ENCODE measurements around the gene FHOD1.

The FHOD1 gene

GRCh38 chr16:67247192-67248072 is at the start of gene FHOD1:
FHOD1 (minus strand) TSS chr16:67247481; CDS start chr16:67247410, 71 bp downstream.
- TF ChIP-seq CTCF (IDR thresholded peaks at IDR 0.05; ENCODE audit: control insufficient read depth, extremely low read depth, insufficient read depth), result 0 out of 2 replicates have a peak, but pooled peaks have one; percentile 12
- peak within 1 kb of the TSS; percentile 80 for H3K4me3 ChIP-seq (ENCODE audit: low read depth, low read length)
- peak; percentile 83 for DNase-seq (ENCODE audit: low read depth)

DNA sequence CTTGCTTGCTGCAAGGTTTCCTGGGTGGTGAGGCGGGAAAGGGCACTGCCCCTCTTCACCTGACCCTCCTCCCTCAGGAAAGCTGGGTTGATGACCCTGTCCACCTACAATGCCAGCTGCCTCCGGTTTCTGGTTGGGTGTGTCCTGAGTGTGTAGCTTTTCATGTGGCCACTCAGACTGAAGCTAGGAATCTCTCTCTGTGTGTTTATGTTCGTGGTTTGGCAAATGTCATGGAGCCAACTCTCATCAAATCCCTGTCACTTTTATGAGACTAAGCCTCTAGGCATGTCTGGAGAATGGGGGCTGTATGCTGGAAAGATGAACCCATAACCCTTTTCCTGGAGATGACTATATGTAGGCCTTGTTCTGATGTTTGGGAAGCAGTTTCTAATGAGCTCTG is 49.1 kb upstream of the FHOD1 start:
- H3K4me3 ChIP-seq (ENCODE audit: low read depth, low read length), result no peak overlapping the region
- no peak for DNase-seq (ENCODE audit: low read depth)
- no peak for TF ChIP-seq CTCF (IDR thresholded peaks at IDR 0.05; ENCODE audit: control insufficient read depth, extremely low read depth, insufficient read depth)

GRCh38 chr16:67294938-67295361 is 47.7 kb upstream of the FHOD1 start:
- H3K4me3 ChIP-seq (ENCODE audit: low read depth, low read length), result no peak overlapping the region
- no peak for TF ChIP-seq CTCF (IDR thresholded peaks at IDR 0.05; ENCODE audit: control insufficient read depth, extremely low read depth, insufficient read depth)
- DNase-seq (ENCODE audit: low read depth), result no peak

- no peak for TF ChIP-seq CTCF (IDR thresholded peaks at IDR 0.05; ENCODE audit: control insufficient read depth, extremely low read depth, insufficient read depth)
- DNase-seq (ENCODE audit: low read depth), result no peak
- H3K4me3 ChIP-seq (ENCODE audit: low read depth, low read length), result no peak overlapping the region
Measured at GRCh38 chr16:67294171-67294757, 47.0 kb upstream of the FHOD1 start.

DNA sequence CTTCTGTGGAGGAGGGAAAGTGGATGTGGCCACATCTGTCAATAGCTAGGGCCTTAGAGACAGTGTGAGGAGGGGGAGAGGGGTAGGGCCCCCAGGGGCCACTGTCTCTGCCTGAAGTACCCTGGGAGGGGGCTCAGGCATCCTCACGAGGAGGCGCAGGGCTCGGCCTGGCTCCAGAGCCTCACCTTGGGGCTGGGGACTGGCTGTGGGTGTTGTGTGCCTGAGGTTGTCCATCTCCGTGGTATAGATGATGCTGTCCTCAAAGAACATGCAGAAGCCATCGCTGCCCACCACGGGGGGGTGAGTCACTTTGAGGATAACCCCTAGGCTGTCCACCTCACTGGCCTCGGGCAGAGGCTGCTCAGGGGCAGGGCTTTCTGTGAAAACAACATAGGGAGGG is 44.2 kb upstream of the FHOD1 start:
- no peak for TF ChIP-seq CTCF (IDR thresholded peaks at IDR 0.05; ENCODE audit: control insufficient read depth, extremely low read depth, insufficient read depth)
- no peak for DNase-seq (ENCODE audit: low read depth)
- no peak overlapping the region for H3K4me3 ChIP-seq (ENCODE audit: low read depth, low read length)

DNA sequence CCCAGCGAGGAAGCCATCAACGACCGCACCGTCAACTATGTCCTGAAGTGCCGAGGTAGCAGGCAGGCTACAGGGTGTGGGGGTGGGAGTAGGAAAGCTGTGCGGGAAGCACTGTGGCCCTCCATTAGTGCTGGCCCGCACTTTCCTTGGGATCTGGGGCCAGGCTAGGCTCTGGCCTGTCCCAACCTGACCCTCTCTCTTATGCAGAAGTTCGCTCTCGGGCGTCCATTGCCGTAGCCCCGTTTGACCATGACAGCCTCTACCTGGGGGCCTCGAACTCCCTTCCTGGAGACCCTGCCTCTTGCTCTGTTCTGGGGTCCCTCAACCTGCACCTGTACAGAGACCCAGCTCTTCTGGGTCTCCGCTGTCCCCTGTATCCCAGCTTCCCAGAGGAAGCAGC is 40.7 kb upstream of the FHOD1 start:
- no peak overlapping the region for H3K4me3 ChIP-seq (ENCODE audit: low read depth, low read length)
- TF ChIP-seq CTCF (IDR thresholded peaks at IDR 0.05; ENCODE audit: control insufficient read depth, extremely low read depth, insufficient read depth), result no peak
- DNase-seq (ENCODE audit: low read depth), result no peak
